PC-3 (cell line): Measurements from ENCODE around the gene PIK3R2.

ENCODE experiments used
- CTCF ChIP-seq: fragments of 300-600 bp; sonication (generic); conservative IDR thresholded peaks from 2 replicates; pipeline ENCODE4 v1.5.1; 2017; ENCODE audit warnings: antibody characterized with exemption, low read depth, mild to moderate bottlenecking, low read length
- EZH2 ChIP-seq: fragments of 300-600 bp; sonication (generic); IDR thresholded peaks from one replicate; pipeline ENCODE4 v1.6.1; 2017; ENCODE audit warnings: antibody characterized with exemption, mild to moderate bottlenecking, low read length; ENCODE audit not compliant: unreplicated experiment

- TF ChIP-seq CTCF, result no peak
- TF ChIP-seq EZH2, result no peak
These were observed 7.6 kb downstream of the PIK3R2 start for GRCh38 chr19:18160493-18160970.
